Measurements from ENCODE around the gene ARF4. TPM values are rescaled to one million over a fixed set of nuclear protein-coding genes. Genes with fewer than 3 reads are reported as not detected.

The ARF4 gene
- total and polyA plus RNA-seq, 2 experiments from 2014 or later: 144 to 249 TPM

GRCh38 chr3:57586778-57587177 is 10.4 kb downstream of the ARF4 start (continued):
- no peak for TF ChIP-seq EZH2phosphoT487 (IDR thresholded peaks at IDR 0.05; ENCODE audit: unreplicated experiment)
- TF ChIP-seq ETS1 (IDR thresholded peaks at IDR 0.05): no peak
- TF ChIP-seq STAT1 (IDR thresholded peaks at IDR 0.05; ENCODE audit: unreplicated experiment): no peak
- TF ChIP-seq NANOG (IDR thresholded peaks at IDR 0.05; ENCODE audit: borderline replicate concordance): no peak
- no peak for TF ChIP-seq CTCF (conservative IDR thresholded peaks at IDR 0.05; ENCODE audit: low read depth in 2 of 2)

GRCh38 chr3:57583544-57583943 is 13.6 kb downstream of the ARF4 start:
- peaks cover 70% of the 10 kb centered on the region for H4K20me1 ChIP-seq (replicated peaks; ENCODE audit: insufficient read depth)

GRCh38 chr3:57582474-57583168 is 14.5 kb downstream of the ARF4 start:
- peaks cover 41% of the 10 kb centered on the region for H3K36me3 Mint-ChIP-seq (ENCODE audit: low read depth)
- TF ChIP-seq CTCF (conservative IDR thresholded peaks at IDR 0.05; ENCODE audit: low read depth in 2 of 2): peak; percentile 26 to 40; a peak in 3 of 4 replicates
- TF ChIP-seq NANOG (IDR thresholded peaks at IDR 0.05; ENCODE audit: borderline replicate concordance): no peak
- peaks cover 25% of the 10 kb centered on the region; the same call in 1 of the 2 replicates for H3K36me3 ChIP-seq (ENCODE audit: insufficient read depth)
- no peaks in the 10 kb centered on the region for H3K4me1 ChIP-seq (ENCODE audit: insufficient read depth)
- peak; percentile 71 for ATAC-seq
- no peaks in the 10 kb centered on the region for H3K27me3 Mint-ChIP-seq (ENCODE audit: insufficient read depth, low read depth, poor library complexity)
- no peak overlapping the region for H3K27ac Mint-ChIP-seq
- H3K4me3 ChIP-seq: no peak overlapping the region
- H3K79me2 ChIP-seq (replicated peaks; ENCODE audit: insufficient read depth): peaks cover 98% of the 10 kb centered on the region
- no peak overlapping the region for H3K27ac ChIP-seq (ENCODE audit: low read depth)
- no peaks in the 10 kb centered on the region for H3K9me3 Mint-ChIP-seq
- H3K4me1 Mint-ChIP-seq: no peaks in the 10 kb centered on the region
- H3K4me2 ChIP-seq: no peak overlapping the region
- H3K4me3 Mint-ChIP-seq: no peak overlapping the region
- H3K9me2 ChIP-seq (ENCODE audit: insufficient read depth): no peaks in the 10 kb centered on the region
- peak; percentile 31 for DNase-seq (ENCODE audit: low spot score)
- H3F3A ChIP-seq (replicated peaks; ENCODE audit: low read depth): no peaks in the 10 kb centered on the region
- H3K27me3 ChIP-seq (ENCODE audit: insufficient read depth): no peaks in the 10 kb centered on the region
- H2AFZ ChIP-seq: no peak overlapping the region
- peaks cover 70% of the 10 kb centered on the region for H4K20me1 ChIP-seq (replicated peaks; ENCODE audit: insufficient read depth)

More at GRCh38 chr3:57583544-57583943, 13.6 kb downstream of the ARF4 start:
- Histone ChIP-seq H3F3A (replicated peaks; ENCODE audit: low read depth) (no peaks in the 10 kb centered on the region), H3K4me1 (ENCODE audit: insufficient read depth) (no peaks in the 10 kb centered on the region), H3K9me2 (ENCODE audit: insufficient read depth) (no peaks in the 10 kb centered on the region), H3K27me3 (ENCODE audit: insufficient read depth) (no peaks in the 10 kb centered on the region), H3K79me2 (replicated peaks; ENCODE audit: insufficient read depth) (peaks cover 98% of the 10 kb centered on the region), H3K36me3 (ENCODE audit: insufficient read depth) (peaks cover 22% of the 10 kb centered on the region; the same call in 1 of the 2 replicates), H3K4me3 (no peak overlapping the region), H3K4me2 (no peak overlapping the region), H3K27ac (ENCODE audit: low read depth) (peak overlapping the region; percentile 56; the same call in 1 of the 2 replicates), H2AFZ (no peak overlapping the region)
- no peaks in the 10 kb centered on the region for H3K27me3 Mint-ChIP-seq (ENCODE audit: insufficient read depth, low read depth, poor library complexity)
- H3K9me3 Mint-ChIP-seq: no peaks in the 10 kb centered on the region
- DNase-seq (ENCODE audit: low spot score) (no peak), ATAC-seq (no peak)
- H3K36me3 Mint-ChIP-seq (ENCODE audit: low read depth): peaks cover 33% of the 10 kb centered on the region
- H3K4me1 Mint-ChIP-seq: no peaks in the 10 kb centered on the region
- H3K27ac Mint-ChIP-seq: no peak overlapping the region; the same call in 1 of the 2 replicates
- no peak overlapping the region for H3K4me3 Mint-ChIP-seq
- no peak for TF ChIP-seq EZH2 (IDR thresholded peaks at IDR 0.05; ENCODE audit: low read depth, unreplicated experiment)

Data from GM23338 (cell line).